Non-pigmented ciliary epithelial cell (primary cell): Measurements from ENCODE around the gene CLIP2.
"Not testable (repeated sequence)": the region's sequence is repeated elsewhere in the genome, so short reads cannot be mapped to it uniquely, and the experiment has no call there.

Source experiments
- DNase-seq: peaks from one replicate; pipeline ENCODE4 v3.0.0-alpha.2; 2010; ENCODE audit warnings: low read depth

CLIP2 gene

GRCh38 chr7:74404741-74405140, 115.5 kb downstream of the CLIP2 start:
- no peak for DNase-seq

- no peak for DNase-seq
These were observed 116.1 kb downstream of the CLIP2 start for GRCh38 chr7:74405191-74405898.

GRCh38 chr7:74405899-74406512, 116.8 kb downstream of the CLIP2 start:
- no peak for DNase-seq

GRCh38 chr7:74407958-74408357, 118.8 kb downstream of the CLIP2 start:
- no peak for DNase-seq

- DNase-seq = no peak
These were observed 120.4 kb downstream of the CLIP2 start for GRCh38 chr7:74409571-74409970.

GRCh38 chr7:74410772-74411171, 121.6 kb downstream of the CLIP2 start:
- DNase-seq = no peak

- not testable (repeated sequence) for DNase-seq
These were observed 122.4 kb downstream of the CLIP2 start for GRCh38 chr7:74411571-74411970.

- DNase-seq = no peak
These were observed 122.8 kb downstream of the CLIP2 start for GRCh38 chr7:74412056-74412455.

GRCh38 chr7:74412603-74413002, 123.4 kb downstream of the CLIP2 start:
- DNase-seq = no peak

- DNase-seq = not testable (repeated sequence)
These were observed 125.6 kb downstream of the CLIP2 start for GRCh38 chr7:74414595-74415333.

GRCh38 chr7:74417419-74417971, 128.3 kb downstream of the CLIP2 start:
- DNase-seq = no peak

GRCh38 chr7:74418076-74418475, 128.9 kb downstream of the CLIP2 start:
- no peak for DNase-seq

- DNase-seq = no peak
These were observed 129.3 kb downstream of the CLIP2 start for GRCh38 chr7:74418538-74418937.

- DNase-seq = not testable (repeated sequence)
These were observed 130.0 kb downstream of the CLIP2 start for GRCh38 chr7:74419232-74419631.

- DNase-seq = no peak
These were observed 130.8 kb downstream of the CLIP2 start for GRCh38 chr7:74420006-74420405.

GRCh38 chr7:74424291-74424880, 135.2 kb downstream of the CLIP2 start:
- no peak for DNase-seq

- DNase-seq = no peak
These were observed 138.8 kb downstream of the CLIP2 start for GRCh38 chr7:74428023-74428422.

GRCh38 chr7:74429153-74429747, 140.0 kb downstream of the CLIP2 start:
- DNase-seq = peak; percentile 43

- DNase-seq = not testable (repeated sequence)
These were observed 141.2 kb downstream of the CLIP2 start for GRCh38 chr7:74430409-74430808.

- no peak for DNase-seq
These were observed 141.8 kb downstream of the CLIP2 start for GRCh38 chr7:74430961-74431466.

GRCh38 chr7:74437291-74437571, 148.0 kb downstream of the CLIP2 start:
- DNase-seq = not testable (repeated sequence)

- DNase-seq = no peak
These were observed 149.1 kb downstream of the CLIP2 start for GRCh38 chr7:74438327-74438726.
